Measurements from ENCODE around the gene MCM8.

The MCM8 gene

DNA sequence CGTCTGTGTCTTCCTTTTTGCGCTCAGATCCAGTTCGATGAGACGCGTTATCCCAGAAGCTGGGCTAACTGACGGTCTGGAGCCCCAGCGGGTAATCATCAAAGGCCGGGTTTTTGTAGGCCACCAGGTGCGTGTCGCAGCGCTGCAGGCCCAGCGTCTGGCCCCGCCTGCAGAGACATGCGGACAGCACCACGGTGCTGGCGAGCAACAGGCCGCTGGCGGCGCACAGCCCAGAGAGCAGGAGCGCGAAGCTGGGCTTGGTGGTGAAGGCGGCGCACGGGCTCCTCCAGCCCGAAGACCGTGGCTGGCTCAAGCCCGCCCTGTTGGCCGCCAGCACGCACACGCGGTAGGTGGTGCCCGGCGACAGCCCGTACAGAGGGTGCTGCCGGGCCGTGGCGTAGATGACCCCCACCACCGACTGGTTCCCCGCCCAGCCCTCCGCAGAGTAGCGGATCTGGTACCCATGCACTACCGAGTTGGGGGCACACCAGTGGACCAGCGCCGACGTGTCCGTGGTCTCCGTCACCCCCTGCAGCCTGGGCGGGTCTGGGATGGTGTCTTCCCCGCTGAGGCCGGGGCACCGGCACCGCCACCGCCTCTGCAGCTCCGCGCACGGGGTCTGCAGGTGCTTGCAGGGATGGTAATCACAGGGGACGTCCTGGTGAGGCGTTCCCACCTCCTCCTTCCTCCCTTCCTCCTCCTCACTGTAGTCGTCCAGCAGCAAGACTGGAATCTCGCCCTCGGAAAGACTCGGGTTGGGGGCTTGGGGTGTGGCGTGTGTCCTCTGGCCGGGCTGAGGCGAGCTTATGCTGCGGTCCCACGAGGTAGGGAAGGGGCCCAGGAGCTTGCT lies 90.7 kb downstream of the MCM8 start:
- H3K27ac Mint-ChIP-seq = no peak overlapping the region
- no peaks in the 10 kb centered on the region for H3K27me3 Mint-ChIP-seq (ENCODE audit: low read depth)
- H3K4me3 Mint-ChIP-seq = no peak overlapping the region

DNA sequence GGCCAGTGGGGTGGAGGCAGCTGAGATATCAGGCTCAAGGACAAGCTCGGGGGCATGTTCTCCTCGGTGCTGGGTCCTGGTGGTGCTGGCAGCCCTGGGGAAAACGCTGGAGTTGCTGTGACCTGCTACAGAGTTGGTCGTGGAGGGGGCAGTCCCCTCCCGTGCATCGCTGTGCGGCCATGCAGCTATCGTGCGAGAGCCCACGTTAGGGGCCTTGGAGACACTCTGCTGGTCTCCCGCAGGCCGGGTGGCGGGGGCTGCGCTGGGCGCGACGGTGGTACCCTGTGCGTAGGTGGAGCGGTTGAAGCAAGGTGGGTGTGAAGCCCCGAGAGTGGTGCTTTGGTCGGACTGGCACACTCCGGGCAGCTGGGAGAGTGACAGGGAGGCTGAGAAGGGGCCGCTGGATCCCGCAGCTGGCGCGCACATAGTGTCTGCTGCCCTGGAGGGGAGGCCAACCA lies 91.4 kb downstream of the MCM8 start:
- TF ChIP-seq, protein P1, sequence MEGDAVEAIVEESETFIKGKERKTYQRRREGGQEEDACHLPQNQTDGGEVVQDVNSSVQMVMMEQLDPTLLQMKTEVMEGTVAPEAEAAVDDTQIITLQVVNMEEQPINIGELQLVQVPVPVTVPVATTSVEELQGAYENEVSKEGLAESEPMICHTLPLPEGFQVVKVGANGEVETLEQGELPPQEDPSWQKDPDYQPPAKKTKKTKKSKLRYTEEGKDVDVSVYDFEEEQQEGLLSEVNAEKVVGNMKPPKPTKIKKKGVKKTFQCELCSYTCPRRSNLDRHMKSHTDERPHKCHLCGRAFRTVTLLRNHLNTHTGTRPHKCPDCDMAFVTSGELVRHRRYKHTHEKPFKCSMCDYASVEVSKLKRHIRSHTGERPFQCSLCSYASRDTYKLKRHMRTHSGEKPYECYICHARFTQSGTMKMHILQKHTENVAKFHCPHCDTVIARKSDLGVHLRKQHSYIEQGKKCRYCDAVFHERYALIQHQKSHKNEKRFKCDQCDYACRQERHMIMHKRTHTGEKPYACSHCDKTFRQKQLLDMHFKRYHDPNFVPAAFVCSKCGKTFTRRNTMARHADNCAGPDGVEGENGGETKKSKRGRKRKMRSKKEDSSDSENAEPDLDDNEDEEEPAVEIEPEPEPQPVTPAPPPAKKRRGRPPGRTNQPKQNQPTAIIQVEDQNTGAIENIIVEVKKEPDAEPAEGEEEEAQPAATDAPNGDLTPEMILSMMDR (IDR thresholded peaks at IDR 0.05; ENCODE audit: unreplicated experiment in 3 of 3) = no peak
- Mint-ChIP-seq H3K36me3 (ENCODE audit: low read depth) (peaks cover 50% of the 10 kb centered on the region), H3K4me3 (no peak overlapping the region), H3K27me3 (ENCODE audit: low read depth) (no peaks in the 10 kb centered on the region), H3K4me1 (no peaks in the 10 kb centered on the region), H3K27ac (no peak overlapping the region), H3K9me3 (no peaks in the 10 kb centered on the region)

More for the DNA sequence above, 90.7 kb downstream of the MCM8 start:
- Mint-ChIP-seq H3K9me3 (no peaks in the 10 kb centered on the region), H3K4me1 (no peaks in the 10 kb centered on the region), H3K36me3 (ENCODE audit: low read depth) (peaks cover 50% of the 10 kb centered on the region)
- TF ChIP-seq, protein P1 (IDR thresholded peaks at IDR 0.05; ENCODE audit: unreplicated experiment in 3 of 3) = no peak

DNA sequence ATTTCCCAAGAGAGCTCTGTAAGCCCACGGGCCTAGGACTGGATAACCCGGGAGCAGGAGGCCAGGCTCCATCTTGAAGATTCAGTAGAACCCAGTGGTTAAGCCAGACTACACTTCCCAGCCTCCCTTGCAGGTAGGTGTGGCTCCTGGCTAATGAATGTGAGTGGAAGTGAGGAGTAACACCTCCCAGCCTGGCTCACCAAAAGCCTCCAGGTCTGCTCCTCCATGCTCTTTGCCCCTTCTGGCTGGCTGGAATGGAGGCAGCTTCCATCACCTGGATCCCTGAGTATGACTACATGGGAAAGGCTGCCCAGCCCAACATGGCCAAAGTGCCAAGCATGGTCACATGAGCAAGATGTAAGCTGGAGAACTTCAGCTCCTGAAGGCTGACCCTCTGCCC lies 93.7 kb downstream of the MCM8 start:
- Mint-ChIP-seq H3K4me1 (no peaks in the 10 kb centered on the region), H3K27me3 (ENCODE audit: low read depth) (peaks cover 5% of the 10 kb centered on the region), H3K9me3 (no peaks in the 10 kb centered on the region), H3K36me3 (ENCODE audit: low read depth) (peaks cover 31% of the 10 kb centered on the region), H3K27ac (peak overlapping the region in 1 of 3 experiments; percentile 69), H3K4me3 (no peak overlapping the region)
- TF ChIP-seq, protein P1 (IDR thresholded peaks at IDR 0.05; ENCODE audit: unreplicated experiment in 3 of 3) = no peak

DNA sequence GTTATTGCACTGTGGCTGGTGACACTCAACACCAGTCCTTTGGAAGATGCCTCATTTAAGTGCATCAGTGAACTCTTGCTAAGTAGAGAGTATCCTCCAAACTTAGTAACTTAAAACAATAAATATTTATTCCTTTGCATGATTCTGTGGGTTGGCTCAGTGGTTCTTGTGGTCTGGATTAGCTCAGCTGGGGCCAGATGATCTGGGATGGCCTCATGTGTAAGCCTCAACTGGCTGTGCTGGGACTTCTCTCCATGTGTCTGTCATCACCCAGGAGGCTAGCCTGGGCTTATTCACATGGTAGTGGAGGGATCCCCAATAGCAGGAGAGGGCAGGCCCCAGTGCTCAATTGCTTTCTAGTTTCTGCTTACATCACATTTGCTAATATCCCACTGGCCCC lies 95.1 kb downstream of the MCM8 start:
- Mint-ChIP-seq H3K27ac (no peak overlapping the region), H3K36me3 (ENCODE audit: low read depth) (peaks cover 24% of the 10 kb centered on the region), H3K4me3 (no peak overlapping the region), H3K9me3 (no peaks in the 10 kb centered on the region), H3K4me1 (no peaks in the 10 kb centered on the region), H3K27me3 (ENCODE audit: low read depth) (peaks cover 19% of the 10 kb centered on the region)
- TF ChIP-seq, protein P1 (IDR thresholded peaks at IDR 0.05; ENCODE audit: unreplicated experiment in 3 of 3) = no peak

DNA sequence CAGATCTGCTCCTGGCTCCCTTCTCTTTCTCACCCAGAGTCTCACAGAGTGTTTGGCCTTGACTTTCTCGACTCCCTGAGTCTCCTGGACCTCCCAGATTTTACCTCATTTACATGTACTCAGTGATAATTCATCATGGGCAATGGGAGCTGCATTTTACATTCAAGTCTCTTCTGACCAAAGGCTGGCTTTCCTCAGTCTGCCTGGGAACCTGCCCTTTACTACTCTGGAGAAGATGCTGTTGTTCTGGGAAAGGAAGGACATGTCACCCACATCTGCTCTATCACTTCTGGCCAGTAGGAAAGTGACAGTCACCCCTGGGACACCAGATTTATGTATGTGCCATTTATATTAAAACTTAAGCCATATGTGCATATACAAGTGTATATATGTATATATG lies 96.0 kb downstream of the MCM8 start:
- peaks cover 24% of the 10 kb centered on the region for H3K36me3 Mint-ChIP-seq (ENCODE audit: low read depth)
- TF ChIP-seq, protein P1 (IDR thresholded peaks at IDR 0.05; ENCODE audit: unreplicated experiment in 3 of 3) = no peak
- peaks cover 28% of the 10 kb centered on the region for H3K27me3 Mint-ChIP-seq (ENCODE audit: low read depth)
- H3K4me1 Mint-ChIP-seq = no peaks in the 10 kb centered on the region
- H3K4me3 Mint-ChIP-seq = no peak overlapping the region
- no peak overlapping the region for H3K27ac Mint-ChIP-seq
- no peaks in the 10 kb centered on the region for H3K9me3 Mint-ChIP-seq

DNA sequence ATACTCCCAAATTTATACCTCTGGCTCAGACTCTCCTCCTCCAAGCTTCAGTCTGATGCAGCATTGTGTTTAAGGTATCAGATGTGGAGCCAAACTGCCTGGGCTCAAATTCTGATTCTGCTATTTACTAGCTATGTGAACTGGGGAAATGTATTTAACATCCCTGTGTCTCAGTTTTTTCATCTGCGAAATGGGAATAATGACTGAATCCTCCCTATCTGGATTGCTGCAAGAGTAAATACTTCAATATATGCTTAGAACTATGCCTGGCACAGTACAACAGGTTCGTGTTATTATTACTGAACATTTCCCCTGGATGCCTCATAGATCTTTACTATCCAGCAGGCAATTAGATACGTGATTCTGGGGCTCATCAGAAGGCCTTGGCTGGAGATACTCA lies 97.9 kb downstream of the MCM8 start:
- Mint-ChIP-seq H3K9me3 (no peaks in the 10 kb centered on the region), H3K4me3 (no peak overlapping the region), H3K4me1 (peaks cover 7% of the 10 kb centered on the region), H3K36me3 (ENCODE audit: low read depth) (peaks cover 18% of the 10 kb centered on the region), H3K27ac (no peak overlapping the region), H3K27me3 (ENCODE audit: low read depth) (peaks cover 41% of the 10 kb centered on the region)
- TF ChIP-seq, protein P1 (IDR thresholded peaks at IDR 0.05; ENCODE audit: unreplicated experiment in 3 of 3) = no peak

Measured in nephron (organoid).